ENCODE data around the gene NT5C2. TPM values are rescaled to one million over a fixed set of nuclear protein-coding genes. Genes with fewer than 3 reads are reported as not detected.

NT5C2 gene
- total and polyA plus RNA-seq, 2 of the 8 experiments (the other 6 are each of a cell fraction or from before 2014, with no cell fraction given), result 35.2 to 106 TPM

- POLR2A ChIA-PET (ENCODE audit: partially characterized antibody), result interaction anchor here (0.6 kb wide), 1 partner anchor 28 kb away, joined by 5 read pairs; no protein-coding TSS in a partner anchor
- TF ChIP-seq SP2 (IDR thresholded peaks at IDR 0.05; ENCODE audit: low read length) (no peak), RBBP5 (IDR thresholded peaks at IDR 0.05; ENCODE audit: borderline replicate concordance, low read depth, low read length) (no peak), HDAC6 (IDR thresholded peaks at IDR 0.05; ENCODE audit: low read depth, low read length) (no peak), RNF2 (IDR thresholded peaks at IDR 0.05; ENCODE audit: borderline replicate concordance, low read depth, low read length, missing control alignments, poor library complexity, severe bottlenecking) (no peak), SIN3A (conservative IDR thresholded peaks at IDR 0.05 in 1 of 2, IDR thresholded peaks at IDR 0.05 in 1 of 2; ENCODE audit: low read depth in 1 of 2, low read length in 2 of 2) (no peak), CEBPB (IDR thresholded peaks at IDR 0.05; ENCODE audit: low read depth, low read length) (no peak), CTBP2 (IDR thresholded peaks at IDR 0.05; ENCODE audit: borderline replicate concordance, insufficient read depth, insufficient read length, low read length) (no peak), JUN (IDR thresholded peaks at IDR 0.05; ENCODE audit: low read depth, low read length) (no peak), ATF3 (IDR thresholded peaks at IDR 0.05; ENCODE audit: insufficient read depth, low read depth, low read length) (no peak), CBX5 (IDR thresholded peaks at IDR 0.05; ENCODE audit: low read depth, low read length) (no peak), RXRA (IDR thresholded peaks at IDR 0.05; ENCODE audit: insufficient read depth, low read depth, low read length) (no peak), BCL11A (IDR thresholded peaks at IDR 0.05; ENCODE audit: low read depth in 2 of 2, low read length in 2 of 2) (no peak), FOSL1 (IDR thresholded peaks at IDR 0.05; ENCODE audit: insufficient read depth, low read depth, low read length) (no peak)
These were observed 3.4 kb upstream of the NT5C2 start for GRCh38 chr10:103196516-103196915.

More at GRCh38 chr10:103196516-103196915, 3.4 kb upstream of the NT5C2 start:
- H3K79me2 ChIP-seq (ENCODE audit: control insufficient read depth in 1 of 2, insufficient read depth in 2 of 2, low read length in 2 of 2), result peaks cover 0 to 10% of the 10 kb centered on the region in 2 experiments; a peak in 3 of 4 replicates
- H4K5ac ChIP-seq (ENCODE audit: insufficient read length, low read depth, low read length), result no peak overlapping the region
- H3K9me3 ChIP-seq (ENCODE audit: insufficient read depth in 2 of 2, low read depth in 1 of 2, low read length in 1 of 2), result no peaks in the 10 kb centered on the region
- no peak overlapping the region for H2AFZ ChIP-seq (ENCODE audit: low read length)
- H3K27ac ChIP-seq (ENCODE audit: low read depth, low read length), result no peak overlapping the region
- no peak overlapping the region for H2AK5ac ChIP-seq (ENCODE audit: low read depth, low read length)
- H3K9ac ChIP-seq (replicated peaks in 1 of 4; ENCODE audit: extremely low read depth in 1 of 4, low read depth in 3 of 4, low read length in 3 of 4), result no peak overlapping the region
- H4K8ac ChIP-seq (ENCODE audit: extremely low read depth, insufficient read depth, low read length), result no peak overlapping the region
- H3K23me2 ChIP-seq (ENCODE audit: low read depth, low read length), result peaks cover 5% of the 10 kb centered on the region
- no peak overlapping the region for H2BK5ac ChIP-seq (ENCODE audit: low read depth, low read length)
- no peak overlapping the region for H3K4me3 ChIP-seq (ENCODE audit: extremely low read depth in 1 of 4, insufficient read depth in 2 of 4, low read depth in 3 of 4, low read length in 4 of 4)
- H3K18ac ChIP-seq (ENCODE audit: extremely low read depth, low read length), result no peak overlapping the region
- H3K23ac ChIP-seq (ENCODE audit: insufficient read length), result no peak overlapping the region
- WGBS, 2 experiments (ENCODE audit: extremely low coverage in 1 of 2, insufficient coverage in 1 of 2, insufficient read length in 1 of 2, insufficient replicate concordance in 2 of 2, low coverage in 1 of 2, low lambda C conversion rate in 2 of 2, missing lambda C conversion rate in 1 of 2), result 86% methylated on average over 2 of the region's 2 CpGs; no CpG with 5 or more reads in 1 of the 2 experiments
- no peaks in the 10 kb centered on the region for H4K20me1 ChIP-seq (replicated peaks in 1 of 2; ENCODE audit: control insufficient read depth in 1 of 2, insufficient read depth in 2 of 2, low read length in 2 of 2)
- H3K4me2 ChIP-seq (ENCODE audit: insufficient read depth in 1 of 2, low read depth in 2 of 2, low read length in 2 of 2), result no peak overlapping the region
- H3K14ac ChIP-seq (ENCODE audit: insufficient read length), result no peak overlapping the region
- DNase-seq (ENCODE audit: low read depth in 1 of 2, low spot score in 2 of 2), result no peak
- no peak overlapping the region for H2BK15ac ChIP-seq (ENCODE audit: low read length)
- no peaks in the 10 kb centered on the region for H3K36me3 ChIP-seq (ENCODE audit: control insufficient read depth in 2 of 4, insufficient read depth in 4 of 4, low read length in 3 of 4)
- H3K27me3 ChIP-seq (replicated peaks in 1 of 4; ENCODE audit: control insufficient read depth in 3 of 4, extremely low read depth in 1 of 4, insufficient read depth in 3 of 4, low read length in 3 of 4), result peaks cover 0 to 6% (median 1%) of the 10 kb centered on the region in 4 experiments; a peak in 4 of 7 replicates
- CTCF ChIA-PET (ENCODE audit: partially characterized antibody), result interaction anchor here (0.6 to 1.5 kb wide), 3 partner anchors 18 to 94 kb away, joined by 3 to 5 read pairs (median 4); no protein-coding TSS in a partner anchor
- H3K4ac ChIP-seq (replicated peaks; ENCODE audit: insufficient read length, low read depth, low read length), result no peak overlapping the region
- no peak overlapping the region for H3K56ac ChIP-seq (replicated peaks; ENCODE audit: insufficient read length, low read depth, low read length)
- peaks cover 4 to 15% (median 7%) of the 10 kb centered on the region in 4 experiments; a peak in 6 of 7 replicates for H3K4me1 ChIP-seq (replicated peaks in 1 of 4; ENCODE audit: control insufficient read depth in 3 of 4, insufficient read depth in 4 of 4, low read length in 3 of 4)
- H2BK120ac ChIP-seq (replicated peaks; ENCODE audit: low read depth, low read length), result no peak overlapping the region
- H3K79me1 ChIP-seq (ENCODE audit: low read depth, low read length), result no peaks in the 10 kb centered on the region; the same call in 1 of the 2 replicates
- H2BK20ac ChIP-seq (ENCODE audit: low read length), result no peak overlapping the region
- H4K91ac ChIP-seq (replicated peaks; ENCODE audit: insufficient read length, low read length), result no peak overlapping the region
- no peak overlapping the region for H2BK12ac ChIP-seq (ENCODE audit: low read depth, low read length)
- no peak for FAIRE-seq
